Upper lobe of left lung (tissue), 4 donors: ENCODE measurements around the gene RABGAP1.

Source experiments
- EP300 ChIP-seq, 4 donors: sonication (generic); formaldehyde crosslinking; IDR thresholded peaks; one replicate each; pipeline ENCODE4 v1.5.1; 2017; ENCODE audit warnings: antibody characterized with exemption in 4 of 4, control low read depth in 2 of 4
- POLR2A ChIP-seq, 4 donors: fragments of 450-650 bp; IDR thresholded peaks; one replicate each; pipeline ENCODE4 v1.5.1; 2016 to 2017; ENCODE audit warnings: antibody characterized with exemption in 4 of 4, mild to moderate bottlenecking in 2 of 4
- TF ChIP-seq, protein P1 (sequence below), 6 experiments: fragments of 450-650 bp in 4 of 6; fragments of 200-600 bp in 2 of 6; sonication (generic) in 2 of 6; IDR thresholded peaks; one replicate each; pipeline ENCODE4 v1.5.1; 2016 to 2019; ENCODE audit warnings: antibody characterized with exemption in 6 of 6

- TF ChIP-seq, protein P1, sequence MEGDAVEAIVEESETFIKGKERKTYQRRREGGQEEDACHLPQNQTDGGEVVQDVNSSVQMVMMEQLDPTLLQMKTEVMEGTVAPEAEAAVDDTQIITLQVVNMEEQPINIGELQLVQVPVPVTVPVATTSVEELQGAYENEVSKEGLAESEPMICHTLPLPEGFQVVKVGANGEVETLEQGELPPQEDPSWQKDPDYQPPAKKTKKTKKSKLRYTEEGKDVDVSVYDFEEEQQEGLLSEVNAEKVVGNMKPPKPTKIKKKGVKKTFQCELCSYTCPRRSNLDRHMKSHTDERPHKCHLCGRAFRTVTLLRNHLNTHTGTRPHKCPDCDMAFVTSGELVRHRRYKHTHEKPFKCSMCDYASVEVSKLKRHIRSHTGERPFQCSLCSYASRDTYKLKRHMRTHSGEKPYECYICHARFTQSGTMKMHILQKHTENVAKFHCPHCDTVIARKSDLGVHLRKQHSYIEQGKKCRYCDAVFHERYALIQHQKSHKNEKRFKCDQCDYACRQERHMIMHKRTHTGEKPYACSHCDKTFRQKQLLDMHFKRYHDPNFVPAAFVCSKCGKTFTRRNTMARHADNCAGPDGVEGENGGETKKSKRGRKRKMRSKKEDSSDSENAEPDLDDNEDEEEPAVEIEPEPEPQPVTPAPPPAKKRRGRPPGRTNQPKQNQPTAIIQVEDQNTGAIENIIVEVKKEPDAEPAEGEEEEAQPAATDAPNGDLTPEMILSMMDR (IDR thresholded peaks at IDR 0.05) = no peak
- TF ChIP-seq EP300 (IDR thresholded peaks at IDR 0.05) (no peak), POLR2A (IDR thresholded peaks at IDR 0.05) (no peak)
These were observed 16.9 kb upstream of the RABGAP1 start for GRCh38 chr9:122923947-122924346.
